CD14-positive monocyte (primary cell): Measurements from ENCODE around the gene FCGR2B. TPM values are rescaled to one million over a fixed set of nuclear protein-coding genes. Genes with fewer than 3 reads are reported as not detected.
"Not testable (repeated sequence)": the region's sequence is repeated elsewhere in the genome, so short reads cannot be mapped to it uniquely, and the experiment has no call there.

Experiments
- DNase-seq, 3 donors: peaks; one replicate each; pipeline ENCODE4 v3.0.0-alpha.2; 2011 to 2022
- H2AFZ ChIP-seq: 2 replicates; pipeline ENCODE4 v1.6.0; 2012; ENCODE audit warnings: mild to moderate bottlenecking, low read depth, low read length, inconsistent platforms; ENCODE audit not compliant: insufficient read depth, poor library complexity, severe bottlenecking
- H3K27ac ChIP-seq, 2 donors: 1 replicate in 1 of 2; 2 replicates in 1 of 2; pipeline ENCODE4 v1.5.1; 2012 to 2013; ENCODE audit warnings: low read length in 2 of 2, control low read depth in 1 of 2, inconsistent platforms in 1 of 2, low read depth in 1 of 2, mild to moderate bottlenecking in 1 of 2
- H3K27me3 ChIP-seq, 2 donors: one replicate each; pipeline versions ENCODE4 v1.6.0 to v1.6.1; 2011 to 2013; ENCODE audit warnings: low read length in 2 of 2; ENCODE audit not compliant: control insufficient read depth in 2 of 2, insufficient read depth in 2 of 2
- H3K36me3 ChIP-seq, 2 donors: replicated peaks in 1 of 2; 1 replicate in 1 of 2; 2 replicates in 1 of 2; pipeline versions ENCODE4 v1.5.1 to v1.6.1; 2012 to 2013; ENCODE audit warnings: low read length in 2 of 2, control low read depth in 1 of 2, inconsistent platforms in 1 of 2, mild to moderate bottlenecking in 1 of 2; ENCODE audit not compliant: insufficient read depth in 2 of 2, control insufficient read depth in 1 of 2
- H3K4me1 ChIP-seq, 2 donors: 1 replicate in 1 of 2; 2 replicates in 1 of 2; pipeline versions ENCODE4 v1.5.1 to v1.6.1; 2012 to 2013; ENCODE audit warnings: low read length in 2 of 2, control low read depth in 1 of 2, inconsistent platforms in 1 of 2, mild to moderate bottlenecking in 1 of 2, moderate library complexity in 1 of 2; ENCODE audit not compliant: insufficient read depth in 2 of 2, control insufficient read depth in 1 of 2
- H3K4me2 ChIP-seq: replicated peaks from 2 replicates; pipeline ENCODE3; 2012; ENCODE audit warnings: low read length, moderate library complexity, mild to moderate bottlenecking; ENCODE audit not compliant: poor library complexity, severe bottlenecking; ENCODE audit errors: extremely low read depth
- H3K4me3 ChIP-seq, 3 experiments: fragments of 200-600 bp in 1 of 3; sonication (generic) in 1 of 3; replicated peaks in 1 of 3; 1 replicate in 2 of 3; 2 replicates in 1 of 3; pipeline ENCODE4 v1.5.1; 2011 to 2013; ENCODE audit warnings: low read length in 3 of 3, mild to moderate bottlenecking in 3 of 3, control low read depth in 2 of 3, low read depth in 2 of 3, inconsistent platforms in 1 of 3, moderate library complexity in 1 of 3
- H3K79me2 ChIP-seq: 2 replicates; pipeline ENCODE4 v1.6.0; 2012; ENCODE audit warnings: mild to moderate bottlenecking, control low read depth, inconsistent platforms, low read length, moderate library complexity; ENCODE audit not compliant: insufficient read depth
- H3K9ac ChIP-seq: 2 replicates; pipeline ENCODE4 v1.6.0; 2017; ENCODE audit warnings: low read length, mild to moderate bottlenecking; ENCODE audit not compliant: insufficient read depth, poor library complexity, severe bottlenecking
- H3K9me3 ChIP-seq, 2 donors: replicated peaks in 1 of 2; 1 replicate in 1 of 2; 2 replicates in 1 of 2; pipeline versions ENCODE4 v1.5.1 to v1.6.1; 2012 to 2013; ENCODE audit warnings: low read length in 2 of 2, control low read depth in 1 of 2; ENCODE audit not compliant: control insufficient read depth in 1 of 2, insufficient read depth in 1 of 2
- H4K20me1 ChIP-seq: 2 replicates; pipeline ENCODE4 v1.6.0; 2012; ENCODE audit warnings: mild to moderate bottlenecking, low read length, control low read depth, moderate library complexity; ENCODE audit not compliant: insufficient read depth
- H3K27ac Mint-ChIP-seq, 7 donors: one replicate each; pipeline ENCODE4 v1.8.0; 2020; ENCODE audit warnings: mild to moderate bottlenecking in 7 of 7, mixed read lengths in 7 of 7, moderate library complexity in 6 of 7, inconsistent platforms in 2 of 7
- H3K27me3 Mint-ChIP-seq, 3 donors: one replicate each; pipeline ENCODE4 v1.8.0; 2021 to 2022; ENCODE audit warnings: low read depth in 3 of 3, mild to moderate bottlenecking in 3 of 3, mixed read lengths in 3 of 3, moderate library complexity in 3 of 3, inconsistent platforms in 1 of 3
- H3K36me3 Mint-ChIP-seq, 2 donors: one replicate each; pipeline ENCODE4 v1.8.0; 2020; ENCODE audit warnings: mixed read lengths in 2 of 2, inconsistent platforms in 1 of 2, mild to moderate bottlenecking in 1 of 2
- H3K4me1 Mint-ChIP-seq: one replicate; pipeline ENCODE4 v1.8.0; 2020; ENCODE audit warnings: mild to moderate bottlenecking, mixed read lengths
- H3K4me3 Mint-ChIP-seq, 2 donors: one replicate each; pipeline ENCODE4 v1.8.0; 2020; ENCODE audit warnings: mild to moderate bottlenecking in 2 of 2, mixed read lengths in 2 of 2, moderate library complexity in 1 of 2
- H3K9me3 Mint-ChIP-seq, 7 donors: one replicate each; pipeline ENCODE4 v1.8.0; 2020 to 2022; ENCODE audit warnings: mixed read lengths in 7 of 7, mild to moderate bottlenecking in 6 of 7, moderate library complexity in 6 of 7, inconsistent platforms in 2 of 7
- WGBS: methylation state at CpG from one replicate; pipeline ENCODE4 v1.1.5; 2013; ENCODE audit warnings: missing lambda C conversion rate; ENCODE audit not compliant: insufficient coverage; 5-methylcytosine and 5-hydroxymethylcytosine counted together
- intact Hi-C, 2 donors: fragments of 100-400 bp; cut with micrococcal nuclease; formaldehyde crosslinking; loops; one replicate each; pipeline versions ENCODE4 v1.15.0 to v1.15.1; 2023
- polyA plus RNA-seq, 3 donors: library from polyadenylated mRNA; depleted of rRNA in 1 of 3; unstranded in 2 of 3; stranded (reverse) in 1 of 3; fragments of 300-500 nt in 2 of 3; fragments of >200 nt in 1 of 3; fragmentation: Illumina TruSeq in 2 of 3; gene quantifications; 1 replicate in 2 of 3; 2 replicates in 1 of 3; pipeline ENCODE4 v1.2.3, GENCODE V29; 2012 to 2021
- TF ChIP-seq, protein P1 (sequence below): fragments of 200-600 bp; IDR thresholded peaks from one replicate; pipeline ENCODE4 v1.8.0; 2022; ENCODE audit warnings: antibody characterized with exemption, mild to moderate bottlenecking

FCGR2B gene
- polyA plus RNA-seq, 3 donors: 12.1 to 41.5 (median 24.9) TPM

- no peak for DNase-seq
- Histone ChIP-seq H3K79me2 (no peaks in the 10 kb centered on the region), H3K4me2 (no peak overlapping the region), H4K20me1 (no peaks in the 10 kb centered on the region), H3K9ac (no peak overlapping the region), H3K27me3 (peaks cover 25 to 75% of the 10 kb centered on the region in 2 donors), H3K9me3 (no peaks in the 10 kb centered on the region), H2AFZ (no peak overlapping the region), H3K4me1 (no peaks in the 10 kb centered on the region), H3K27ac (no peak overlapping the region), H3K36me3 (no peaks in the 10 kb centered on the region), H3K4me3 (no peak overlapping the region)
- Mint-ChIP-seq H3K9me3 (peaks cover 0 to 4% (median 2%) of the 10 kb centered on the region in 7 donors), H3K4me1 (no peaks in the 10 kb centered on the region), H3K27ac (no peak overlapping the region), H3K4me3 (peak overlapping the region in 1 of 2 donors; percentile 65), H3K36me3 (no peaks in the 10 kb centered on the region), H3K27me3 (peaks cover 37 to 83% (median 63%) of the 10 kb centered on the region in 3 donors)
- whole genome bisulfite sequencing: no CpG with 5 or more reads among the region's 3 CpGs
- TF ChIP-seq, protein P1, sequence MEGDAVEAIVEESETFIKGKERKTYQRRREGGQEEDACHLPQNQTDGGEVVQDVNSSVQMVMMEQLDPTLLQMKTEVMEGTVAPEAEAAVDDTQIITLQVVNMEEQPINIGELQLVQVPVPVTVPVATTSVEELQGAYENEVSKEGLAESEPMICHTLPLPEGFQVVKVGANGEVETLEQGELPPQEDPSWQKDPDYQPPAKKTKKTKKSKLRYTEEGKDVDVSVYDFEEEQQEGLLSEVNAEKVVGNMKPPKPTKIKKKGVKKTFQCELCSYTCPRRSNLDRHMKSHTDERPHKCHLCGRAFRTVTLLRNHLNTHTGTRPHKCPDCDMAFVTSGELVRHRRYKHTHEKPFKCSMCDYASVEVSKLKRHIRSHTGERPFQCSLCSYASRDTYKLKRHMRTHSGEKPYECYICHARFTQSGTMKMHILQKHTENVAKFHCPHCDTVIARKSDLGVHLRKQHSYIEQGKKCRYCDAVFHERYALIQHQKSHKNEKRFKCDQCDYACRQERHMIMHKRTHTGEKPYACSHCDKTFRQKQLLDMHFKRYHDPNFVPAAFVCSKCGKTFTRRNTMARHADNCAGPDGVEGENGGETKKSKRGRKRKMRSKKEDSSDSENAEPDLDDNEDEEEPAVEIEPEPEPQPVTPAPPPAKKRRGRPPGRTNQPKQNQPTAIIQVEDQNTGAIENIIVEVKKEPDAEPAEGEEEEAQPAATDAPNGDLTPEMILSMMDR: no peak
- intact Hi-C loops: no loop called here
Observed at GRCh38 chr1:161688946-161689345, 26.0 kb downstream of the FCGR2B start.

DNA sequence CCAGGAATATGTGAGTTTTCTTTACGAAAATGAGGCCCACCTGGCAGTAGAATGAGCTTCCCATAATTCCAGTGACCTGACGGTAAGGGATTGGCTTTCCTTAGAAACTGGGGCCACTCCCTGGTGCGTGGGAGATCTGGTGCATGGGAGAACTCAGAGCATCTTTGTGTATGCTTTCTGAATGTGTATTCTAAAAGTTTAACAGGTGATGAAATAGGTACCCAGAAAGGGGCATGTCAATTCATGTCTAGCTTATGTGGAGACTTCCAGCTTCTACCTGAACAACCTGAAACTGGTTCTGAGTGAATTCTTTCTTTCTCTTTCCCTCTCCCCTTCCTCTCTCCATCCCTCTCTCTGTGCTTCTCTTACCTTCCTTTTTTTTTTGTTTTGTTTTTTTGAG is 28.9 kb downstream of the FCGR2B start:
- H3K4me2 ChIP-seq: no peak overlapping the region
- no peak overlapping the region for H3K4me3 ChIP-seq
- H3K4me1 ChIP-seq: no peaks in the 10 kb centered on the region
- H3K27me3 Mint-ChIP-seq: peaks cover 46 to 88% (median 71%) of the 10 kb centered on the region in 3 donors
- 90% methylated on average over 1 of the region's 3 CpGs for WGBS
- H3K36me3 Mint-ChIP-seq: peaks cover 0 to 5% of the 10 kb centered on the region in 2 donors
- DNase-seq: no peak
- peaks cover 3 to 19% (median 18%) of the 10 kb centered on the region in 7 donors for H3K9me3 Mint-ChIP-seq
- intact Hi-C loops: no loop called here
- no peak overlapping the region for H3K9ac ChIP-seq
- no peak overlapping the region for H2AFZ ChIP-seq
- no peaks in the 10 kb centered on the region for H3K79me2 ChIP-seq
- no peaks in the 10 kb centered on the region for H3K4me1 Mint-ChIP-seq
- peaks cover 28 to 73% of the 10 kb centered on the region in 2 donors for H3K27me3 ChIP-seq
- H4K20me1 ChIP-seq: no peaks in the 10 kb centered on the region
- H3K9me3 ChIP-seq: no peaks in the 10 kb centered on the region
- no peak overlapping the region for H3K27ac Mint-ChIP-seq
- peak overlapping the region; percentile 24 to 67 for H3K4me3 Mint-ChIP-seq
- TF ChIP-seq, protein P1: no peak
- no peak overlapping the region for H3K27ac ChIP-seq
- H3K36me3 ChIP-seq: no peaks in the 10 kb centered on the region

GRCh38 chr1:161693020-161693712 is 30.2 kb downstream of the FCGR2B start:
- H3K9me3 Mint-ChIP-seq: peaks cover 3 to 29% (median 18%) of the 10 kb centered on the region in 7 donors
- intact Hi-C loops, H3K79me2 ChIP-seq, H3K36me3 ChIP-seq, H4K20me1 ChIP-seq, DNase-seq, H3K36me3 Mint-ChIP-seq, H3K4me3 ChIP-seq, H3K4me2 ChIP-seq, H2AFZ ChIP-seq, H3K27ac Mint-ChIP-seq, H3K4me1 ChIP-seq, H3K27ac ChIP-seq, H3K9ac ChIP-seq, H3K9me3 ChIP-seq, H3K4me1 Mint-ChIP-seq: not testable (repeated sequence)
- peaks cover 30 to 67% of the 10 kb centered on the region in 2 donors for H3K27me3 ChIP-seq
- peaks cover 50 to 90% (median 80%) of the 10 kb centered on the region in 3 donors for H3K27me3 Mint-ChIP-seq
- WGBS: 90% methylated on average over 12 of the region's 14 CpGs
- peak overlapping the region in 1 of 2 donors; percentile 60 for H3K4me3 Mint-ChIP-seq
